Smooth muscle cell (in vitro differentiated cells): ENCODE data around the gene TRIM54. TPM values are rescaled to one million over a fixed set of nuclear protein-coding genes. Genes with fewer than 3 reads are reported as not detected.
"Not testable (repeated sequence)": the region's sequence is repeated elsewhere in the genome, so short reads cannot be mapped to it uniquely, and the experiment has no call there.

Source experiments
- DNase-seq: peaks from one replicate; lab custom pipeline; 2025; ENCODE audit not compliant: unreplicated experiment; lab: John Stamatoyannopoulos, UW
- H2AFZ ChIP-seq: fragments of 200-600 bp; sonication (generic); 2 replicates; pipeline ENCODE4 v1.6.0; 2016; ENCODE audit warnings: antibody characterized with exemption, low read depth, mild to moderate bottlenecking
- H3F3A ChIP-seq: fragments of 200-600 bp; sonication (generic); 2 replicates; pipeline ENCODE4 v1.6.0; 2017; ENCODE audit warnings: antibody characterized with exemption, low read depth
- H3K27ac ChIP-seq: fragments of 200-600 bp; sonication (generic); 2 replicates; pipeline ENCODE4 v1.5.1; 2016; ENCODE audit warnings: low read depth, mild to moderate bottlenecking
- H3K27me3 ChIP-seq: fragments of 200-600 bp; sonication (generic); 2 replicates; pipeline ENCODE4 v1.6.1; 2016; ENCODE audit warnings: low read depth, mild to moderate bottlenecking
- H3K36me3 ChIP-seq: fragments of 200-600 bp; sonication (generic); 2 replicates; pipeline ENCODE4 v1.5.1; 2016; ENCODE audit warnings: low read depth
- H3K4me1 ChIP-seq: fragments of 200-600 bp; sonication (generic); 2 replicates; pipeline ENCODE4 v1.5.1; 2016; ENCODE audit warnings: low read depth
- H3K4me2 ChIP-seq: fragments of 200-600 bp; sonication (generic); 2 replicates; pipeline ENCODE4 v1.6.0; 2016; ENCODE audit warnings: mild to moderate bottlenecking
- H3K4me3 ChIP-seq: fragments of 200-600 bp; sonication (generic); 2 replicates; pipeline ENCODE4 v1.5.1; 2016; ENCODE audit warnings: mild to moderate bottlenecking
- H3K79me2 ChIP-seq: fragments of 200-600 bp; sonication (generic); 2 replicates; pipeline ENCODE4 v1.6.0; 2016; ENCODE audit warnings: low read depth, mild to moderate bottlenecking
- H3K9ac ChIP-seq: fragments of 200-600 bp; sonication (generic); 2 replicates; pipeline ENCODE4 v1.6.0; 2016; ENCODE audit warnings: low read depth
- H3K9me3 ChIP-seq: fragments of 200-600 bp; sonication (generic); replicated peaks from 2 replicates; pipeline ENCODE4 v1.5.1; 2016; ENCODE audit warnings: low read depth
- H4K20me1 ChIP-seq: fragments of 200-600 bp; sonication (generic); 2 replicates; pipeline ENCODE4 v1.6.0; 2016; ENCODE audit warnings: low read depth
- CTCF ChIP-seq: fragments of 200-600 bp; sonication (generic); IDR thresholded peaks from 2 replicates; pipeline ENCODE4 v1.5.1; 2017; ENCODE audit warnings: borderline replicate concordance, mild to moderate bottlenecking, antibody characterized with exemption; ENCODE audit not compliant: insufficient read depth, poor library complexity, severe bottlenecking
- WGBS: methylation state at CpG from one replicate; pipeline ENCODE4 v1.1.7; 2016; ENCODE audit warnings: low lambda C conversion rate; 5-methylcytosine and 5-hydroxymethylcytosine counted together
- polyA plus RNA-seq: library from polyadenylated mRNA; unstranded; fragments of >200 nt; fragmentation: Nextera tagmentation; extraction: Ambion mirVana; gene quantifications from 2 replicates; pipeline ENCODE4 v1.2.1, GENCODE V29; 2016
- total RNA-seq: library from RNA; depleted of rRNA; stranded (reverse); fragments of >200 nt; gene quantifications from 2 replicates; pipeline ENCODE4 v1.2.3, GENCODE V29; 2014

The TRIM54 gene
- total and polyA plus RNA-seq, 2 experiments from 2014 or later, result 0.22 TPM; not detected in 1

- Histone ChIP-seq H3K36me3 (no peaks in the 10 kb centered on the region), H2AFZ (no peak overlapping the region), H3K4me2 (no peak overlapping the region), H3K4me1 (peaks cover 8% of the 10 kb centered on the region), H3F3A (no peaks in the 10 kb centered on the region), H3K79me2 (no peaks in the 10 kb centered on the region), H4K20me1 (peaks cover 20% of the 10 kb centered on the region), H3K9ac (no peak overlapping the region), H3K27me3 (no peaks in the 10 kb centered on the region), H3K27ac (no peak overlapping the region), H3K9me3 (no peaks in the 10 kb centered on the region), H3K4me3 (no peak overlapping the region)
- no peak for TF ChIP-seq CTCF
- DNase-seq, result no peak
- WGBS, result 98% methylated on average over 12 of the region's 12 CpGs
Measured at GRCh38 chr2:27316655-27317412, 34.6 kb downstream of the TRIM54 start.

- not testable (repeated sequence) for H3K9ac ChIP-seq, H3K4me2 ChIP-seq
- 96% methylated on average over 15 of the region's 15 CpGs for WGBS
Measured at GRCh38 chr2:27319839-27320238, 37.6 kb downstream of the TRIM54 start.

GRCh38 chr2:27320958-27321543, 38.8 kb downstream of the TRIM54 start:
- peak overlapping the region; percentile 98 for H3K9ac ChIP-seq
- no peaks in the 10 kb centered on the region for H3K27me3 ChIP-seq
- H3F3A ChIP-seq, result peaks cover 8% of the 10 kb centered on the region
- no peak for DNase-seq
- H3K79me2 ChIP-seq, result peaks cover 7% of the 10 kb centered on the region
- H3K9me3 ChIP-seq, result no peaks in the 10 kb centered on the region
- H2AFZ ChIP-seq, result no peak overlapping the region
- no peaks in the 10 kb centered on the region for H3K36me3 ChIP-seq
- peaks cover 24% of the 10 kb centered on the region for H3K4me1 ChIP-seq
- TF ChIP-seq CTCF, result peak; percentile 49
- H3K27ac ChIP-seq, result peak overlapping the region; percentile 92
- H4K20me1 ChIP-seq, result no peaks in the 10 kb centered on the region
- no peak overlapping the region for H3K4me3 ChIP-seq
- 34% methylated on average over 8 of the region's 8 CpGs for WGBS
- peak overlapping the region; percentile 99 for H3K4me2 ChIP-seq

More at GRCh38 chr2:27319839-27320238, 37.6 kb downstream of the TRIM54 start:
- H3K36me3 ChIP-seq, H3F3A ChIP-seq, H2AFZ ChIP-seq, DNase-seq, H3K27me3 ChIP-seq, H4K20me1 ChIP-seq, H3K27ac ChIP-seq, H3K79me2 ChIP-seq, H3K9me3 ChIP-seq, H3K4me3 ChIP-seq: not testable (repeated sequence)
- peaks cover 24% of the 10 kb centered on the region for H3K4me1 ChIP-seq

GRCh38 chr2:27322301-27322765, 40.1 kb downstream of the TRIM54 start:
- no peaks in the 10 kb centered on the region for H3K27me3 ChIP-seq
- 13% methylated on average over 10 of the region's 10 CpGs for whole genome bisulfite sequencing
- H3K79me2 ChIP-seq, result peaks cover 7% of the 10 kb centered on the region
- H3K4me1 ChIP-seq, result peaks cover 24% of the 10 kb centered on the region
- peak overlapping the region; percentile 82 for H2AFZ ChIP-seq
- peak overlapping the region; percentile 99 for H3K4me2 ChIP-seq
- H3K27ac ChIP-seq, result peak overlapping the region; percentile 92
- TF ChIP-seq CTCF, result no peak
- H3K4me3 ChIP-seq, result peak overlapping the region; percentile 70
- peak overlapping the region; percentile 98 for H3K9ac ChIP-seq
- DNase-seq, result no peak
- H3K36me3 ChIP-seq, result no peaks in the 10 kb centered on the region
- H3F3A ChIP-seq, result peaks cover 8% of the 10 kb centered on the region
- H3K9me3 ChIP-seq, result no peaks in the 10 kb centered on the region
- H4K20me1 ChIP-seq, result no peaks in the 10 kb centered on the region
